HepG2 (cell line): ENCODE measurements around the gene CAMTA2. TPM values are rescaled to one million over a fixed set of nuclear protein-coding genes. Genes with fewer than 3 reads are reported as not detected.

Experiments
- CHD4 ChIP-seq: fragments of 200-600 bp; sonication (generic); IDR thresholded peaks from 2 replicates; pipeline ENCODE4 v1.7.0; 2017; ENCODE audit warnings: mild to moderate bottlenecking, low read length, borderline replicate concordance
- CREB1 ChIP-seq, 2 experiments: fragments of 450-650 bp in 1 of 2; IDR thresholded peaks; 2 replicates each; pipeline ENCODE4 v1.6.1; 2016 to 2017; ENCODE audit warnings: control low read depth in 1 of 2, mild to moderate bottlenecking in 1 of 2, missing compliant biosample characterization in 1 of 2, missing genetic modification characterization in 1 of 2
- CREM ChIP-seq, 2 experiments: sonication (generic) in 1 of 2; formaldehyde crosslinking in 1 of 2; IDR thresholded peaks; 2 replicates each; pipeline versions ENCODE4 v1.4.0 to v1.6.1; 2016 to 2020; ENCODE audit warnings: antibody characterized with exemption in 1 of 2, mild to moderate bottlenecking in 1 of 2, missing genetic modification reagents in 1 of 2
- GMEB2 ChIP-seq: IDR thresholded peaks from 2 replicates; pipeline ENCODE4 v1.6.1; 2016; ENCODE audit warnings: missing biosample characterization, missing genetic modification reagents, low read depth
- GTF2F1 ChIP-seq: fragments of 150-350 bp; IDR thresholded peaks from 2 replicates; pipeline ENCODE4 v1.6.1; 2014; ENCODE audit warnings: low read length
- KDM5A ChIP-seq: fragments of 200-600 bp; sonication (generic); IDR thresholded peaks from 2 replicates; pipeline ENCODE4 v1.7.0; 2018; ENCODE audit warnings: antibody characterized with exemption, mild to moderate bottlenecking, low read length, borderline replicate concordance
- KLF16 ChIP-seq, 2 experiments: sonication (generic) in 1 of 2; formaldehyde crosslinking in 1 of 2; IDR thresholded peaks; 2 replicates each; pipeline versions ENCODE4 v1.6.1 to v1.8.0; 2016 to 2023; ENCODE audit warnings: missing genetic modification reagents in 2 of 2, missing compliant biosample characterization in 1 of 2
- MXD4 ChIP-seq: IDR thresholded peaks from 2 replicates; pipeline ENCODE4 v1.6.1; 2016; ENCODE audit warnings: mild to moderate bottlenecking, missing biosample characterization, missing genetic modification reagents
- MYC ChIP-seq: sonication (generic); formaldehyde crosslinking; IDR thresholded peaks from 2 replicates; pipeline ENCODE4 v1.9.0; 2021; ENCODE audit warnings: missing genetic modification reagents, borderline replicate concordance
- NR2C2 ChIP-seq: sonication (generic); formaldehyde crosslinking; IDR thresholded peaks from 2 replicates; pipeline ENCODE4 v1.4.0; 2020; ENCODE audit warnings: missing genetic modification reagents, mild to moderate bottlenecking, moderate library complexity, borderline replicate concordance
- PLSCR1 ChIP-seq: sonication (generic); formaldehyde crosslinking; IDR thresholded peaks from 2 replicates; pipeline ENCODE4 v1.5.0; 2020; ENCODE audit warnings: missing genetic modification reagents, mild to moderate bottlenecking, borderline replicate concordance
- RORA ChIP-seq: sonication (generic); formaldehyde crosslinking; IDR thresholded peaks from 2 replicates; pipeline ENCODE4 v1.5.0; 2020; ENCODE audit warnings: mild to moderate bottlenecking, missing genetic modification reagents, moderate library complexity
- RXRB ChIP-seq: IDR thresholded peaks from 2 replicates; pipeline ENCODE4 v1.6.1; 2016; ENCODE audit warnings: borderline replicate concordance, missing genetic modification reagents, missing compliant biosample characterization
- SMAD3 ChIP-seq: sonication (generic); formaldehyde crosslinking; IDR thresholded peaks from 2 replicates; pipeline ENCODE4 v1.4.0; 2020; ENCODE audit warnings: missing genetic modification reagents
- TAF15 ChIP-seq: fragments of 200-400 bp; formaldehyde crosslinking; IDR thresholded peaks from one replicate; pipeline ENCODE4 v1.6.1; 2018; ENCODE audit warnings: mild to moderate bottlenecking, low read depth, low read length; ENCODE audit not compliant: poor library complexity, severe bottlenecking
- TBX3 ChIP-seq: fragments of 450-650 bp; IDR thresholded peaks from 2 replicates; pipeline ENCODE4 v1.6.1; 2017; ENCODE audit warnings: antibody characterized with exemption, mild to moderate bottlenecking, inconsistent platforms, borderline replicate concordance
- THAP11 ChIP-seq: IDR thresholded peaks from 2 replicates; pipeline ENCODE4 v1.6.1; 2016; ENCODE audit warnings: missing biosample characterization, missing genetic modification reagents
- TMF1 ChIP-seq: sonication (generic); formaldehyde crosslinking; IDR thresholded peaks from 2 replicates; pipeline ENCODE4 v1.8.1; 2022; ENCODE audit warnings: low read depth, missing genetic modification reagents
- UBTF ChIP-seq: sonication (generic); formaldehyde crosslinking; IDR thresholded peaks from 2 replicates; pipeline ENCODE4 v1.4.0; 2020; ENCODE audit warnings: mild to moderate bottlenecking, missing genetic modification reagents
- ZNF124 ChIP-seq: sonication (generic); formaldehyde crosslinking; IDR thresholded peaks from 2 replicates; pipeline ENCODE4 v1.4.0; 2020; ENCODE audit warnings: missing genetic modification reagents
- ZNF691 ChIP-seq: sonication (generic); formaldehyde crosslinking; IDR thresholded peaks from 2 replicates; pipeline ENCODE4 v1.4.0; 2020; ENCODE audit warnings: missing genetic modification reagents, low read depth, mild to moderate bottlenecking, borderline replicate concordance
- ZNF891 ChIP-seq: sonication (generic); formaldehyde crosslinking; IDR thresholded peaks from 2 replicates; pipeline ENCODE4 v1.5.0; 2020; ENCODE audit warnings: mild to moderate bottlenecking, missing genetic modification reagents
- ZZZ3 ChIP-seq: sonication (generic); formaldehyde crosslinking; IDR thresholded peaks from 2 replicates; pipeline ENCODE4 v1.4.0; 2020; ENCODE audit warnings: missing genetic modification reagents, mild to moderate bottlenecking, borderline replicate concordance
- polyA plus RNA-seq, 8 experiments: library from polyadenylated mRNA; depleted of rRNA in 3 of 8; stranded (reverse) in 7 of 8; unstranded in 1 of 8; fragments of >200 nt; fragmentation: Illumina TruSeq in 4 of 8; extraction: Trizol in 4 of 8; gene quantifications; 2 replicates each; pipeline versions ENCODE4 v1.2.1 to v1.2.3, GENCODE V29; 2011 to 2016; ENCODE audit warnings: low read depth in 4 of 8, missing spikeins in 1 of 8, mixed read lengths in 1 of 8; ENCODE audit not compliant: insufficient read depth in 1 of 8
- total RNA-seq, 5 experiments: library from RNA; depleted of rRNA; stranded (reverse); fragments of >200 nt; fragmentation: Illumina TruSeq; extraction: Trizol; gene quantifications; 2 replicates each; pipeline ENCODE4 v1.2.3, GENCODE V29; 2016; ENCODE audit warnings: low read depth in 1 of 5

Gene CAMTA2
- total and polyA plus RNA-seq, 2 of the 13 experiments (the other 11 are each of a cell fraction or from before 2014, with no cell fraction given) = 4.1 to 7.1 TPM

- TF ChIP-seq ZNF891 (CRISPR knock-in tag) = peak; percentile 80; the same call in 1 of the 2 replicates
- no peak for TF ChIP-seq GTF2F1
- TF ChIP-seq CREM (IDR thresholded peaks at IDR 0.05) = peak; percentile 64
- no peak for TF ChIP-seq CREM (CRISPR knock-in tag; IDR thresholded peaks at IDR 0.05)
- TF ChIP-seq RORA = no peak
- TF ChIP-seq ZZZ3 (CRISPR knock-in tag) = no peak
- peak; percentile 98 for TF ChIP-seq UBTF (CRISPR knock-in tag)
- TF ChIP-seq RXRB (CRISPR knock-in tag) = peak; percentile 35; the same call in 1 of the 2 replicates
- peak; percentile 62 for TF ChIP-seq TAF15
- TF ChIP-seq TMF1 = 0 out of 2 replicates have a peak, but pooled peaks have one; percentile 41
- peak; percentile 87 for TF ChIP-seq THAP11 (CRISPR knock-in tag)
- peak; percentile 76 for TF ChIP-seq MYC (CRISPR knock-in tag)
- peak; percentile 88 for TF ChIP-seq GMEB2 (CRISPR knock-in tag)
- TF ChIP-seq MXD4 = peak; percentile 65; the same call in 1 of the 2 replicates
- no peak for TF ChIP-seq TBX3
- peak; percentile 70 for TF ChIP-seq CREB1 (IDR thresholded peaks at IDR 0.05)
- peak; percentile 79 for TF ChIP-seq CREB1 (CRISPR knock-in tag; IDR thresholded peaks at IDR 0.05)
- peak in 1 of 2 experiments; percentile 71; a peak in 1 of 4 replicates for TF ChIP-seq KLF16 (CRISPR knock-in tag; IDR thresholded peaks at IDR 0.05)
- no peak; the same call in 1 of the 2 replicates for TF ChIP-seq ZNF691 (CRISPR knock-in tag)
- TF ChIP-seq PLSCR1 (CRISPR knock-in tag) = no peak
- 0 out of 2 replicates have a peak, but pooled peaks have one; percentile 26 for TF ChIP-seq ZNF124 (CRISPR knock-in tag)
- 0 out of 2 replicates have a peak, but pooled peaks have one; percentile 31 for TF ChIP-seq CHD4
- TF ChIP-seq KDM5A = peak; percentile 54; the same call in 1 of the 2 replicates
- TF ChIP-seq SMAD3 (CRISPR knock-in tag) = peak; percentile 59; the same call in 1 of the 2 replicates
- TF ChIP-seq NR2C2 = peak; percentile 63; the same call in 1 of the 2 replicates
These were observed at the start of gene CAMTA2 (continued) for GRCh38 chr17:4986951-4987766.
